Keratinocyte (primary cell): ENCODE data around the gene F8. TPM values are rescaled to one million over a fixed set of nuclear protein-coding genes. Genes with fewer than 3 reads are reported as not detected.
"Not testable (repeated sequence)": the region's sequence is repeated elsewhere in the genome, so short reads cannot be mapped to it uniquely, and the experiment has no call there.

Experiments
- DNase-seq: peaks from one replicate; pipeline ENCODE4 v3.0.0-alpha.2; 2011; ENCODE audit warnings: low read depth, missing footprints, low spot score
- FAIRE-seq: peaks from 2 replicates; lab custom pipeline; 2011; peaks lifted over from hg19 to GRCh38; lab: Jason Lieb, UNC
- H2AFZ ChIP-seq: 2 replicates; pipeline ENCODE4 v1.6.0; 2012; ENCODE audit warnings: low read length, control low read depth, inconsistent platforms; ENCODE audit not compliant: control insufficient read depth
- H3K27ac ChIP-seq: 2 replicates; pipeline ENCODE4 v1.5.1; 2011; ENCODE audit warnings: low read length; ENCODE audit not compliant: control insufficient read depth, insufficient read depth
- H3K27me3 ChIP-seq: 3 replicates; pipeline ENCODE4 v1.6.0; 2011; ENCODE audit warnings: low read length; ENCODE audit not compliant: control insufficient read depth, insufficient read depth; ENCODE audit errors: extremely low read depth
- H3K36me3 ChIP-seq, 2 experiments: 2 replicates in 1 of 2; 3 replicates in 1 of 2; pipeline ENCODE4 v1.5.1; 2011; ENCODE audit warnings: low read length in 2 of 2, mild to moderate bottlenecking in 1 of 2; ENCODE audit not compliant: control insufficient read depth in 2 of 2, insufficient read depth in 2 of 2; ENCODE audit errors: extremely low read depth in 1 of 2
- H3K4me1 ChIP-seq: 3 replicates; pipeline ENCODE4 v1.5.1; 2011; ENCODE audit warnings: low read length; ENCODE audit not compliant: control insufficient read depth, insufficient read depth; ENCODE audit errors: extremely low read depth
- H3K4me2 ChIP-seq: 3 replicates; pipeline ENCODE4 v1.6.0; 2011; ENCODE audit warnings: low read depth, low read length; ENCODE audit not compliant: control insufficient read depth, insufficient read depth; ENCODE audit errors: extremely low read depth
- H3K4me3 ChIP-seq, 3 experiments: fragments of 200-600 bp in 1 of 3; sonication (generic) in 1 of 3; 2 replicates in 2 of 3; 3 replicates in 1 of 3; pipeline ENCODE4 v1.5.1; 2011 to 2016; ENCODE audit warnings: low read length in 3 of 3, mild to moderate bottlenecking in 3 of 3, control low read depth in 2 of 3, inconsistent platforms in 1 of 3, low read depth in 1 of 3, mixed read lengths in 1 of 3, mixed run types in 1 of 3, moderate library complexity in 1 of 3; ENCODE audit not compliant: control insufficient read depth in 2 of 3, insufficient read depth in 2 of 3; ENCODE audit errors: extremely low read depth in 1 of 3
- H3K79me2 ChIP-seq: 2 replicates; pipeline ENCODE4 v1.6.0; 2012; ENCODE audit warnings: low read length; ENCODE audit not compliant: control insufficient read depth, insufficient read depth
- H3K9ac ChIP-seq: 3 replicates; pipeline ENCODE4 v1.6.0; 2011; ENCODE audit warnings: low read length; ENCODE audit not compliant: control insufficient read depth, insufficient read depth; ENCODE audit errors: extremely low read depth
- H3K9me1 ChIP-seq: 3 replicates; pipeline ENCODE4 v1.6.0; 2011; ENCODE audit warnings: low read length; ENCODE audit not compliant: control insufficient read depth, insufficient read depth; ENCODE audit errors: extremely low read depth
- H3K9me3 ChIP-seq: 2 replicates; pipeline ENCODE4 v1.5.1; 2012; ENCODE audit warnings: low read depth, low read length; ENCODE audit not compliant: control insufficient read depth
- H4K20me1 ChIP-seq: 3 replicates; pipeline ENCODE4 v1.6.0; 2011; ENCODE audit warnings: low read length; ENCODE audit not compliant: control insufficient read depth, insufficient read depth; ENCODE audit errors: extremely low read depth
- EZH2 ChIP-seq: IDR thresholded peaks from one replicate; pipeline ENCODE4 v1.6.1; 2012; ENCODE audit warnings: inconsistent platforms, mild to moderate bottlenecking, low read length, moderate library complexity
- dilution Hi-C: fragments of 300-500 bp; cut with MboI; formaldehyde crosslinking; loops from one replicate; pipeline ENCODE4 v1.7.0; 2020; ENCODE audit warnings: low sequenced_read_pairs; ENCODE audit not compliant: extremely low pct_ligation_motif_present
- polyA plus RNA-seq, 5 experiments: library from polyadenylated mRNA; depleted of rRNA in 3 of 5; stranded (reverse) in 3 of 5; stranded (forward) in 1 of 5; unstranded in 1 of 5; fragments of >200 nt; gene quantifications; 1 replicate in 1 of 5; 2 replicates in 3 of 5; 3 replicates in 1 of 5; pipeline versions ENCODE4 v1.2.1 to v1.2.3, GENCODE V29; 2011 to 2012; ENCODE audit warnings: missing spikeins in 2 of 5, low read depth in 1 of 5, low replicate concordance in 1 of 5
- TF ChIP-seq, protein P1 (sequence below), 3 experiments: IDR thresholded peaks in 1 of 3; conservative IDR thresholded peaks in 1 of 3; optimal IDR thresholded peaks in 1 of 3; 2 replicates in 2 of 3; 3 replicates in 1 of 3; pipeline versions ENCODE3 to v1.5.1; 2011; ENCODE audit warnings: low read length in 3 of 3, mild to moderate bottlenecking in 3 of 3, moderate library complexity in 2 of 3, control low read depth in 1 of 3, inconsistent platforms in 1 of 3; ENCODE audit not compliant: insufficient read depth in 2 of 3; ENCODE audit errors: extremely low read depth in 1 of 3

The F8 gene
- polyA plus RNA-seq, 1 donor (not counting 4 experiments of a cell fraction or from before 2014, with no cell fraction given): 1.3 TPM

DNA sequence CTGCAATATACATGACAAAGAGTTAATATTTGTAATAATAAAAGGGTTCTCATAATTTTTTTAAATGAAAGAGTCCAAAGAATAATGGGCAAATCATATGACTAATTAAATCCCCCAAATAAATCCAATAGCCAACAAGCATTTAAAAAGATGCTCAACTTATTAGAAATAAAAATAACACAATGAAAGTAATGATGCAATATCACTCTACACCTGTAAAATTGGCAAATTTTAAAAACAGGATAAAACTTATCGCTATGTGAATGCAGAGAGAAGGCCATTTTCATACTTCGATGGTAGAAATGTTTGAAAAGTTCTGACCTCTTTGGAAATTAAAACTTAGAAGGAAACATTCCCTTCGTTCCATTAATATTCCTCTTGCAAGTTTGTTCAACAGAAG is 1.9 kb downstream of the F8 start:
- no peak overlapping the region for H3K27ac ChIP-seq
- no peak overlapping the region for H3K4me3 ChIP-seq
- no peak for TF ChIP-seq EZH2
- TF ChIP-seq, protein P1, sequence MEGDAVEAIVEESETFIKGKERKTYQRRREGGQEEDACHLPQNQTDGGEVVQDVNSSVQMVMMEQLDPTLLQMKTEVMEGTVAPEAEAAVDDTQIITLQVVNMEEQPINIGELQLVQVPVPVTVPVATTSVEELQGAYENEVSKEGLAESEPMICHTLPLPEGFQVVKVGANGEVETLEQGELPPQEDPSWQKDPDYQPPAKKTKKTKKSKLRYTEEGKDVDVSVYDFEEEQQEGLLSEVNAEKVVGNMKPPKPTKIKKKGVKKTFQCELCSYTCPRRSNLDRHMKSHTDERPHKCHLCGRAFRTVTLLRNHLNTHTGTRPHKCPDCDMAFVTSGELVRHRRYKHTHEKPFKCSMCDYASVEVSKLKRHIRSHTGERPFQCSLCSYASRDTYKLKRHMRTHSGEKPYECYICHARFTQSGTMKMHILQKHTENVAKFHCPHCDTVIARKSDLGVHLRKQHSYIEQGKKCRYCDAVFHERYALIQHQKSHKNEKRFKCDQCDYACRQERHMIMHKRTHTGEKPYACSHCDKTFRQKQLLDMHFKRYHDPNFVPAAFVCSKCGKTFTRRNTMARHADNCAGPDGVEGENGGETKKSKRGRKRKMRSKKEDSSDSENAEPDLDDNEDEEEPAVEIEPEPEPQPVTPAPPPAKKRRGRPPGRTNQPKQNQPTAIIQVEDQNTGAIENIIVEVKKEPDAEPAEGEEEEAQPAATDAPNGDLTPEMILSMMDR (optimal IDR thresholded peaks at IDR 0.05 in 1 of 3, IDR thresholded peaks at IDR 0.05 in 1 of 3, conservative IDR thresholded peaks at IDR 0.05 in 1 of 3; ENCODE audit: extremely low read depth in 1 of 3, insufficient read depth in 2 of 3, low read length in 3 of 3): no peak
- H3K27me3 ChIP-seq: no peaks in the 10 kb centered on the region
- no peak for FAIRE-seq
- dilution Hi-C loops: no loop called here
- no peaks in the 10 kb centered on the region for H3K79me2 ChIP-seq
- H3K4me1 ChIP-seq: no peaks in the 10 kb centered on the region
- H3K4me2 ChIP-seq: no peak overlapping the region
- no peak overlapping the region for H3K9ac ChIP-seq
- H4K20me1 ChIP-seq: no peaks in the 10 kb centered on the region
- DNase-seq: no peak
- no peaks in the 10 kb centered on the region for H3K9me3 ChIP-seq
- H3K36me3 ChIP-seq: no peaks in the 10 kb centered on the region
- H2AFZ ChIP-seq: no peak overlapping the region
- no peaks in the 10 kb centered on the region for H3K9me1 ChIP-seq

DNA sequence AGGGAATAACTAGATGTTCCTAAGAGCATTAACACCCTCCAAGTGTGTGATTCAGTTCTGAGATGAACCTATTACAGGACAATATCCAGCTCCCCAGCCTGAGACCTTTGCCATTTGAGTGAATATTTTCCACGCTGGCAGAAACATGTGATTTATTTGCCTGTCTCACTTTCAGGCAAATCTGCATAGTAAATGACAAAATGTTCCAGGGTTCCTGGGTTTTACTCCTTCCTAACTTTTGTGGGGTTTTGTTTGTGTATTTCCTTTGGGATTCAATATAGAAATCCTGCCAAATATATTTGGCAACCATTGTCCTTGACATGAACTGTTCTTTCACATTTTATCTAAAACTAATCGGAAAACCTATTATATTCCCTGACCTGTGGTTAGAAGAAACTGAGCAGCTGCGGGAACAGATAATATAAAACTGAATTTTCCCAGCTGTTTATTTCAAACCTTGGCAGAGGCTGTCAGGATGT is 12.5 kb downstream of the F8 start:
- Histone ChIP-seq H3K36me3 (no peaks in the 10 kb centered on the region), H2AFZ (no peak overlapping the region), H3K9ac (no peak overlapping the region), H3K4me2 (no peak overlapping the region), H3K9me1 (no peaks in the 10 kb centered on the region), H3K27me3 (no peaks in the 10 kb centered on the region), H3K9me3 (no peaks in the 10 kb centered on the region), H4K20me1 (no peaks in the 10 kb centered on the region), H3K4me3 (no peak overlapping the region), H3K79me2 (no peaks in the 10 kb centered on the region), H3K27ac (no peak overlapping the region), H3K4me1 (no peaks in the 10 kb centered on the region)
- no peak for TF ChIP-seq EZH2
- TF ChIP-seq, protein P1 (optimal IDR thresholded peaks at IDR 0.05 in 1 of 3, IDR thresholded peaks at IDR 0.05 in 1 of 3, conservative IDR thresholded peaks at IDR 0.05 in 1 of 3; ENCODE audit: extremely low read depth in 1 of 3, insufficient read depth in 2 of 3, low read length in 3 of 3): no peak
- dilution Hi-C loops: no loop called here
- DNase-seq (no peak), FAIRE-seq (no peak)

DNA sequence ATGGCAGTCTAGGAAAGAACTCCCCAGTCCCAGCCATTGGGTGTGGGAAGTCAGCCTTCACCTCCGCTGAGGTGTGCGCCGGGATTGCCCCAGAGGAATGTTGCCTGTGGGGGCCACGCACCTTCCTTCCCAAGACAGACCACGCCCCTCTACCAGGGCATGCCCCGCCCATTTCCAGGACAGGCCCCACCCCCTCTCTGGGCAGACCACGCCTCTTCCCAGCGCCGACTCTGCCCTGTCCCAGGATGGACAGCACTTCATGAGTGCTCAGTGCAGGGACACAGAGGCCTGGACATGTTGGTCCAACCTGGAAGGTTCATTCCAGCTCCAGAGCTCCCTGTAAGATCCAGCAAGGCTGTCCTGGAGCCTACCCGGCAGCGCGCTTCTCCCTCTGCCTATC is 13.9 kb downstream of the F8 start:
- H3K4me3 ChIP-seq, H3K9me1 ChIP-seq, H3K36me3 ChIP-seq, H3K9ac ChIP-seq, H3K79me2 ChIP-seq, FAIRE-seq, H2AFZ ChIP-seq, H3K27me3 ChIP-seq, H3K9me3 ChIP-seq, DNase-seq, H3K4me2 ChIP-seq, dilution Hi-C loops, H4K20me1 ChIP-seq, H3K27ac ChIP-seq, H3K4me1 ChIP-seq: not testable (repeated sequence)

DNA sequence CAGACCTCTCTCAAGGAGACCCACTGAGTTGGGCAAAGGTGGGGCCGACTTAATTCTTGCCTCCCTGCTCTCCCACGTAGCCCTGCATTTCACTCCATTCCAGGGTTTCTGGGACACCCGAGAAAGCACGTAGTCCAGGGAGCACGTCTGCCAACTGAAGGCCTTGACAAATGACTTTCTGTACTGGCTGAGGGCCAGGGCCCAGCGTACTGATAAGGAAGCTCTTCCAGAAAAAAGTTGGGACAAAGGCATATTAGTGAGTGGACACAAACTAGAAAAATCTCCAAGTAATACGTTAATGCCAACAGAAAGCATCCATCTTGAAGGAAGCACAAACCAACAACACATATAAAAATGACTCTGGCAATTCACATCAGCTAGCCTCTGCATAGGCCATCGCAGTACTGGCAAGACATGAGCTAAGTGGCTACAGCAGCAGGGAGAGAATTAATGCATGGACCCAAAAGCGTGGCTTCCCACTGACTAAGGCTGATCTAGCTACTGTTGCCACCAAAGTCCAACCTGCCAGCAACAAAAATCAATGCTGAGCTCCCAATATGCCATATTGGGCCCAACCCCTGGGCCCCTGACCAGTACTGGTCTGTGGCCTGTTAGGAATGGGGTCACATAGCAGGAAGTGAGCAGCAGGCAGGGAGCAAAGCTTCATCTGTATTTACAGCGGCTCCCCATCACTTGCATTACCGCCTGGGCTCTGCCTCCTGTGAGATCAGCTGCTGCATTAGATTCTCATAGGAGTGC is 15.4 kb downstream of the F8 start:
- H3K27ac ChIP-seq, H4K20me1 ChIP-seq, H3K79me2 ChIP-seq, FAIRE-seq, H3K9ac ChIP-seq, H3K9me1 ChIP-seq, H3K27me3 ChIP-seq, H3K4me1 ChIP-seq, H3K4me3 ChIP-seq, H3K9me3 ChIP-seq, H3K36me3 ChIP-seq, H3K4me2 ChIP-seq, DNase-seq, dilution Hi-C loops, H2AFZ ChIP-seq: not testable (repeated sequence)
